ENCODE measurements around the gene SLIT3.

SLIT3 gene

GRCh38 chr5:169318556-169318955 lies 17.6 kb upstream of the SLIT3 start:
- DNase-seq (ENCODE audit: low read depth): no peak
- TF ChIP-seq CTCF (IDR thresholded peaks at IDR 0.05; ENCODE audit: control insufficient read depth, extremely low read depth, insufficient read depth): no peak
- no peak overlapping the region for H3K4me3 ChIP-seq (ENCODE audit: low read depth, low read length)

GRCh38 chr5:169307646-169308045 lies 6.7 kb upstream of the SLIT3 start:
- TF ChIP-seq CTCF (IDR thresholded peaks at IDR 0.05; ENCODE audit: control insufficient read depth, extremely low read depth, insufficient read depth): no peak
- H3K4me3 ChIP-seq (ENCODE audit: low read depth, low read length): no peak overlapping the region
- DNase-seq (ENCODE audit: low read depth): no peak

- no peak overlapping the region for H3K4me3 ChIP-seq (ENCODE audit: low read depth, low read length)
- no peak for DNase-seq (ENCODE audit: low read depth)
- no peak for TF ChIP-seq CTCF (IDR thresholded peaks at IDR 0.05; ENCODE audit: control insufficient read depth, extremely low read depth, insufficient read depth)
Measured at GRCh38 chr5:169305366-169305765, 4.4 kb upstream of the SLIT3 start.

- H3K4me3 ChIP-seq (ENCODE audit: low read depth, low read length): no peak overlapping the region
Measured at GRCh38 chr5:169304175-169304574, 3.2 kb upstream of the SLIT3 start.

GRCh38 chr5:169303119-169303515 lies 2.2 kb upstream of the SLIT3 start:
- no peak for TF ChIP-seq CTCF (IDR thresholded peaks at IDR 0.05; ENCODE audit: control insufficient read depth, extremely low read depth, insufficient read depth)
- no peak for DNase-seq (ENCODE audit: low read depth)
- H3K4me3 ChIP-seq (ENCODE audit: low read depth, low read length): no peak overlapping the region

More at GRCh38 chr5:169304175-169304574, 3.2 kb upstream of the SLIT3 start:
- no peak for DNase-seq (ENCODE audit: low read depth)
- no peak for TF ChIP-seq CTCF (IDR thresholded peaks at IDR 0.05; ENCODE audit: control insufficient read depth, extremely low read depth, insufficient read depth)

- TF ChIP-seq CTCF (IDR thresholded peaks at IDR 0.05; ENCODE audit: control insufficient read depth, extremely low read depth, insufficient read depth): peak; percentile 82
- peak; percentile 32 for DNase-seq (ENCODE audit: low read depth)
- H3K4me3 ChIP-seq (ENCODE audit: low read depth, low read length): no peak overlapping the region
Measured at GRCh38 chr5:169302491-169303118, 1.7 kb upstream of the SLIT3 start.

- H3K4me3 ChIP-seq (ENCODE audit: low read depth, low read length): no peak overlapping the region
- no peak for TF ChIP-seq CTCF (IDR thresholded peaks at IDR 0.05; ENCODE audit: control insufficient read depth, extremely low read depth, insufficient read depth)
- no peak for DNase-seq (ENCODE audit: low read depth)
Measured at GRCh38 chr5:169301986-169302385, 1.0 kb upstream of the SLIT3 start.
